Caki2 (cell line): ENCODE data around the gene ADCY3. TPM values are rescaled to one million over a fixed set of nuclear protein-coding genes. Genes with fewer than 3 reads are reported as not detected.
"Not testable (repeated sequence)": the region's sequence is repeated elsewhere in the genome, so short reads cannot be mapped to it uniquely, and the experiment has no call there.

Source experiments
- DNase-seq: peaks from one replicate; pipeline ENCODE4 v3.0.0-alpha.2; 2015; ENCODE audit warnings: low read depth
- in situ Hi-C: cut with HindIII; loops from 2 replicates; pipeline ENCODE4 v1.10.0; 2016; ENCODE audit warnings: low sequenced_read_pairs, low pct_unique_long_range_greater_than_20kb, mixed read lengths
- total RNA-seq: library from RNA; depleted of rRNA; stranded (reverse); fragments of >200 nt; shearing (Covaris generic); gene quantifications from 2 replicates; pipeline ENCODE4 v1.2.3, GENCODE V29; 2014; ENCODE audit warnings: low replicate concordance

Gene ADCY3
- total RNA-seq, 1 experiment from 2014 or later: 16.9 TPM

DNA sequence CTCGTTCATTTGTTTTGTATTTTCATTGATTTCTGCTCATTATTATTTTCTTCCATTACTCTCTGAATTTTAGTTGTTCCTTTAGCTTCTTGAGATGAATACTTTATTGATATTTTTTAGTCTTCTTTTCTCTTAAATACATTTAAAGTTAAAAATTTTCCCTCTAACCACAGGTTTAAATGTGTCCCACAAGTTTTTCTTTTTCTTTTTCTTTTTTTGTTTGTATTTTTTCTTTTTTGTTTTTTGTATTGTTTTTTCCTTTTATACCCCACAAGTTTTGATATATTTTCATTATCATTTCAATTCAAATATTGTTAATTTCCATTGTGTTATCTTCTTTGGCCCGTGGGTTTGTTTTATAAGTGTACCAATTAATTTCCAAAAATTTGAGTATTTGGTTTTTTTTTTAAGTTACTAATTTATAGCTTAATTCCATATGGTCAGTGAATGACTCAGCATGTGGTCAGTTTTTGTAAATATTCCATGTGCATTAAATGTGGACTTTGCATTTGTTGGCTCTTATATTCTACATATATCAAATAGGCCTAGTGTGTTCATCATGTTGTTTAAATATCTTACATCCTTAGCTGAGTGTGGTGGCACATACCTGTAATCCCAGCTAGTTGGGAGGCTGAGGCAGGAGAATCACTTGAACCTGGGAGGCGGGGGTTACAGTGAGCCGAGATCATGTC is 110.6 kb downstream of the ADCY3 start:
- in situ Hi-C loops: no loop called here

GRCh38 chr2:24806661-24807036 is 113.4 kb downstream of the ADCY3 start:
- in situ Hi-C loops: no loop called here
- DNase-seq: no peak

More for the DNA sequence above, 110.6 kb downstream of the ADCY3 start:
- DNase-seq: no peak

- in situ Hi-C loops: not testable (repeated sequence)
- peak; percentile 83 for DNase-seq
Measured at GRCh38 chr2:24805811-24806660, 114.0 kb downstream of the ADCY3 start.

DNA sequence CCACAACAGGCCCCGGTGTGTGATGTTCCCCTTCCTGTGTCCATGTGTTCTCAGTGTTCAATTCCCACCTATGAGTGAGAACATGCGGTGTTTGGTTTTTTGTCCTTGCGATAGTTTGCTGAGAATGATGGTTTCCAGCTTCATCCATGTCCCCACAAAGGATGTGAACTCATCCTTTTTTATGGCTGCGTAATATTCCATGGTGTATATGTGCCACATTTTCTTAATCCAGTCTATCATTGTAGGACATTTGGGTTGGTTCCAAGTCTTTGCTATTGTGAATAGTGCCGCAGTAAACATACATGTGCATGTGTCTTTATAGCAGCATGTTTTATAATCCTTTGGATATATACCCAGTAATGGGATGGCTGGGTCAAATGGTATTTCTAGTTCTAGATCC is 119.5 kb downstream of the ADCY3 start:
- in situ Hi-C loops, DNase-seq: not testable (repeated sequence)

GRCh38 chr2:24797644-24798043 is 122.4 kb downstream of the ADCY3 start:
- in situ Hi-C loops: no loop called here
- no peak for DNase-seq

DNA sequence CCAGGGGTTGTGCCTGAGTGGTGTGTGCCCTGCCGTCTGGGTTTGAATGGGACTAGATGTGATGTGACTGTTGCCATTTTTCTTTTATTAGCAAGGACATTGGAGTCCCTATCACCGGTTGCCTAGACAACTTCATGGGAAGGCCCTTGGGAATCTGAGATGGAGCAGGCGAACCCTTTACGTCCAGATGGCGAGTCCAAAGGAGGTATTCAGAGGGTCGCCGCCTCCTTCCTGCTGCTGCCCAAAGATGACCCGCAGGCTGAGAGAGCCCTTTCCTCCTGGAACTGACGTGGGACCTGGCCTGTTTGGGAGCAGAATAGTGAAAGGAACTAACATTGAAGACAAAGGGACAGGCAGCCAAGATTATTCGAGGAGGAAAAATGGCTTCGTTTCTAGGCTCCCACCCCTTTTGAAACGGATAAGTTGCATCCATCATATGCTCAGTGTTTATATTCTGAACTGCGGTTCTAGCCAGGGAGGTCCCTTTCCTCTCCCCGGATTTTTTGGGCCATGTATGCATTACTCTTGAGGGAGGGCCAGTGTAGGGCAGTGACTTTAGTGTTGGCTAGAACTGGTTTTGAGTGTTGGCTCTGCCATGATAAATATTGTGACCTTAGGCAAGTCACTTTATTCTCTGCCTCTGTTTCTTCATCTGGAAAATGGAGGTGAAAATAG is 126.1 kb downstream of the ADCY3 start:
- DNase-seq: no peak
- in situ Hi-C loops: no loop called here

DNA sequence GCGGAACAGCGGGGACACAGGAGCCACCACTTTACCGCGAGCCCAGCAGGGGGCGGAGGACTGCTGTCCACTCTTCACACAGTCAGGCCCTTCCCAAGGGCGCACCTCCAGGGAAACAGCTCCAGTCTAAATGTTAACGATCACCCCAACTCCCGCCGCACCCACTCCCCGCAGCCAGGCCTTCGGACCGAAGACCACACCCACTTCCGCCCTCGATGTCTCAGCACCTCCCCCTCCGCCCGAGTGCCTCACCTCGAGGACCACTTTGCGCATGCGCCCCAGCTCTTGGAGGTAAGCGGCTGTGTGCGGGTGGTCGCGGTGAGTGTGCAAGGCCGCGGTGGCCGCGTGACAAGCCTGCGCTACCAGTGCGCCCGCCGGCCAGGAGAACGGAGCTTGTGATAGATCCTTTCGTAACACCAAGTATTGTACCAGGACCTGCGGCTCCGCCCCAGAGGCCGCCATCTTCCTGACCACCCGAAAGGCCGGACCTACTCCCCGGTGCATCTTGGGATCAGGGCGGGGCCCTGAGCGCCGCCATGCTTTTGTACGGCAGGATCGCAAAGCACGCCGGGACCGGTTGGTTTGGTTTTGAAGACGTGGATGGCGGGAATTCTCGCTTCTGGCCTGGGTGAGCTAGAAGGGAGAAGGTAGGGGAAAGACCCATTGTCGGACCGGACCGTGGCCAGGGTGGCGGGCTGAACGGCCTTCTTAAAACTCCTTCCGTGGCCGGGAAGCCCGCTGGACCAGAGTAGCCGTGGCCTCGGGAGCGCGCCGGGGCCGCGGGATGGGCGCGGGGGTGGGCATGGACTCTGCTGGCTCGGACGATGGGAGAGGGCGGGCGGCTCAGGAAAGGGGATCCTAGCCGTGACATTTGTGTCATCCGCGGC is 126.9 kb downstream of the ADCY3 start, which contains the start of the genes CENPO and PTRHD1:
TSS of gene CENPO (plus strand) at position 552 of the 887 bp plus-strand sequence. CDS start 495 bp downstream, outside the sequence.
TSS of gene PTRHD1 (minus strand) at position 518 of the 887 bp plus-strand sequence. CDS start at position 504, 14 bp downstream.
- in situ Hi-C loops: no loop called here
- DNase-seq: peak; percentile 98

GRCh38 chr2:24792542-24792873 is 127.5 kb downstream of the ADCY3 start:
- in situ Hi-C loops: no loop called here
- DNase-seq: no peak

DNA sequence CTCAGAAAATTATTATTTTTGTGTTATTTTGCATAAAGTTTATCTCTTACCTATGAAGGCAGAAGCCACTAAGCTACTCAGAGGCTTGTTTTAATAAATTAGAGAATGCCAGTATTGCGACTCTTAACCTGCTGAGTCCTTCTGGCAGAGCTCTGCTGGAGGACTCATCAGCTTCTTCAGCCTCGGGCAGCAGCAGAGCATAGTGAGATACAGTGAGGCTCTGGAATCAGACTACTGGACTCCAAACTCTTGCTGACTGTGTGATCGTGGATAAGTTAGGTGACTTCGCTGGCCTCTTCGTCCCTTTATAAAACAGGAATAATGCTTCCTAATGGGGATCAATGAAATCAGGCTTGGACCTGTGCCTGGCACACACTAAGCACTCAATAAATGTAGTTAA is 128.6 kb downstream of the ADCY3 start:
- no peak for DNase-seq

DNA sequence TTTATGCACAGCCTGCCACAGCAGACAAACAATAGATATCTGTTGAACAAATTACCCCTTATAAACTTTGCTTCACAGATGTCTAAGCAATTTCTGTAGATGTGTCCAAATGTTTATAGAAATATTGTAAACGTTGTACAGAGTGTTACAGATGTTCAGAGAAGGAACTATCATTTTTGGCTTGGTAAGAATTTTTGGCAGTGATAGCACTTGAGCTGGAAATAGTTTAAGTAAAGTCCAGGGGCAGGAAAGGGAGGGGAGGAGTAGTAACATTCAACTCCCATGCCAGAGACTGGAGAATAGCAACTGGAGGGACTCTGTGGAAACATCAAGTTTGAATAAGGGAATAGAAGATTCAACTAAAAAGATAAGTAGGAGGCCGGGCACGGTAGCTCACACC is 131.2 kb downstream of the ADCY3 start:
- in situ Hi-C loops: no loop called here

More for the DNA sequence above, 128.6 kb downstream of the ADCY3 start:
- in situ Hi-C loops: no loop called here

DNA sequence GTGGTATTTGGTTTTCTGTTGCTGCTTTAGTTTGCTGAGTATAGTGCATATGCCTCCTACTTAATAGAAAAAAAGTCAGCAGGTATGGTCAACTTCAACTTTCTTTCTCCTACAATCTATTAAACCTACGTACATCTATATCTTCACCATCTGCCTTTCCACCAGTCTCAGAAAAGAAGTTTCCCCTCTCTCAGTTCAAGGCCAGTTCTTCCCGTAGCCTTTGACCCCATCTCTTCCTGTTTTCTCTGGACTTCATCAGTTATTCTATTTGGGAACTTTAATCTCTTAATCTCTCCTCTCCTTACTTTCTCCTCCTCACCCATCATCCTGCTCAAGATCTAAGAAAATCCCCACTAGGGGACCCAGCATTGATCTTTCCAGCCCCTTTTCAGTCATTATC is 132.5 kb downstream of the ADCY3 start:
- DNase-seq: no peak
- in situ Hi-C loops: no loop called here

More for the DNA sequence above, 131.2 kb downstream of the ADCY3 start:
- DNase-seq: no peak

DNA sequence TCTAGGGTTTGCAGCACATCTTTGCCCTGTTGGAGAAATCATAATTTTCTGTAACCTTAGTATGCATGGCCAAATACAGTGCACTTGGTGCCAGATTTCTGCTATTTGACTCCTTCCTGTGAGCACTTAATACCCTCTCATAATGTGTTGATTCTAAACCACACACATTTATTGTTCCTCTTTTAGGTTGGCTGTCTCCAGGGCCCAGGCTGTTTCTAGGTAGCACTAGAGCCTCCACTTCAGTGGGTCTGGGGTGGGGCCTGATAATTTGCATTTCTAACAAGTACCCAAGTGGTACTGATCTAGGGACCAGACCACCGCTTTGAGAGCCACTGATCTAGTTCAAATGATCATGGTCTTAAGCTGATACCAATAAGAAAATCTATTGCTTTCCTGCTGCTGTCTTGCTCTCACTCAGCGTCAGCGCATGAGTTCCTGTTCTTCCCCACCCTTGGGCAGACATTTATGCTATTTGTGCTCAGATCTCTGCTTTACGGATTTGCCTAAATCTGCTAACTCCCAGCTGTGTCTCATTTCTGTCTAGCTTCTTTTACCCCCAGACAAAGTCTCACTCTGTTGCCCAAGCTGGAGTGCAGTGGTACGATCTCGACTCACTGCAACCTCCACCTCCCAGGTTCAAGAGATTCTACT is 134.2 kb downstream of the ADCY3 start:
- DNase-seq: no peak
- in situ Hi-C loops: no loop called here

- in situ Hi-C loops: no loop called here
- DNase-seq: no peak
Measured at GRCh38 chr2:24783641-24784040, 136.4 kb downstream of the ADCY3 start.

DNA sequence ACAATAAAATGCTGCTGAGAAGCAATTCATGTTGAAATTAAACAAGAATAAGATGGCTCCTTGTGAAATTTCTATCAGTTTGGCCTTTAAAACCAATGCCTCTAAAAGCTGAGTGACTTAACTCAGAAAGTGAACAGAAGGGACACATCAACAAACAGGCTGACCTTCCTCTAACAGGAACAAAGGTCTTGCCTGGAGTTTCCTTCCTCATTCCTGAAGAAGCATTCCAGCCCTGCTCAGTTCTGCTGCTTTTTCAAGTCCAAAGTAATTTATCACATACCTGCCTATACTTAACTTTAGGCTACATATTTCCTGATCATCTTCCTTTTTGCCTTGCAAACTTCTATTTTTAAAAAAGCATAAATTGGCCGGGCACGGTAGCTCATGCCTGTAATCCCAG is 140.9 kb downstream of the ADCY3 start:
- in situ Hi-C loops: no loop called here
- DNase-seq: no peak

GRCh38 chr2:24774373-24774772 is 145.7 kb downstream of the ADCY3 start:
- in situ Hi-C loops: no loop called here
- no peak for DNase-seq

DNA sequence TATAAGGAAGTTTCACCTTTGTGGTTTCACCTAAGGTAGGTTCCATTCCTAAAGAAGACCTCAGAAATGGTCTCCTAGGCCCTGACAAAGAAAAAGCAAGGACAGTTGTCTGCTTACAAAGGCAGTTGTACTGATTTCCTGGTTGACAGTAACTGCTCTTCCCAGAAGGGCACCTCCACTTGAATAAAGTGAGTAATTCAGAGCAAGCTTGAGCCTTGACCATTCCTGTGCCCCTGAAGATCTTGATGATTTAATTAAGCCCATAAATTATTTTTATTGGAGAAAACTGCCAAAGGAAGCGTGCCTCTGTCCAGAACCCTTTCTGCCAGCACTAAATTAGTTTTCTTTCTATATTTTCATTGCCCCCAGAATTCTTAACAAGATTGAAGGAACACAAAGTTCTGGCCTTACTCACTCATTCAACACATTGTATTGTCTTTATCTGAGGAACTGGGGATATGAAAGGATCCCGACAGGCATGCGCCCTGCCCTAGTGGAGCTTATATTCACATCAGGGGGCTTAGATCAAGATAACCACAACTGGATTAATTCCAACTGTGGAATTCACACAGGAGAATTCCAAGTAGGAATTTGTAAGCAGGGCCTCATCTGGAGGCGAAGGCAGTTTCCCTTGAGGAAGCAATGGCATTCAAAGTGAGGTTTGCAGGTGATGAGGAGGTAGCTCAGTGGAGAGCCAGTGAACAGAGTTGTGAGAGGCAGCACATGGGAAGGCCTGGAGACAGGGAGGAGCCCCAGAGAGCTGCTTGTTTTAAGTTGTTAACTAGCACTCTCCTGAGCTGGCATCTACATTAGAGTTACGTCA is 148.1 kb downstream of the ADCY3 start:
- in situ Hi-C loops: no loop called here
- DNase-seq: no peak

- no peak for DNase-seq
- in situ Hi-C loops: no loop called here
Measured at GRCh38 chr2:24771061-24771460, 149.0 kb downstream of the ADCY3 start.
